Fibroblast of gingiva (primary cell): ENCODE results near the gene CAPN7.
"Not testable (repeated sequence)": the region's sequence is repeated elsewhere in the genome, so short reads cannot be mapped to it uniquely, and the experiment has no call there.

ENCODE experiments used
- DNase-seq: peaks from one replicate; pipeline ENCODE4 v3.0.0-alpha.2; 2011; ENCODE audit warnings: low read depth

The CAPN7 gene

GRCh38 chr3:15205934-15206661, at the start of gene CAPN7:
Gene CAPN7, plus strand, starts transcription at chr3:15206246. Its CDS starts 250 bp downstream, at chr3:15206496.
- peak; percentile 92 for DNase-seq

- DNase-seq, result no peak
Observed at GRCh38 chr3:15157441-15157840, 48.6 kb upstream of the CAPN7 start.

GRCh38 chr3:15159501-15160136, 46.4 kb upstream of the CAPN7 start:
- no peak for DNase-seq

- no peak for DNase-seq
Observed at GRCh38 chr3:15160662-15161061, 45.4 kb upstream of the CAPN7 start.

- DNase-seq, result no peak
Observed at GRCh38 chr3:15161133-15161532, 44.9 kb upstream of the CAPN7 start.

- DNase-seq, result not testable (repeated sequence)
Observed at GRCh38 chr3:15163656-15164055, 42.4 kb upstream of the CAPN7 start.

- peak; percentile 89 for DNase-seq
Observed at GRCh38 chr3:15164340-15164739, 41.7 kb upstream of the CAPN7 start.

GRCh38 chr3:15165061-15165460, 41.0 kb upstream of the CAPN7 start:
- no peak for DNase-seq

GRCh38 chr3:15166391-15166790, 39.7 kb upstream of the CAPN7 start:
- not testable (repeated sequence) for DNase-seq

GRCh38 chr3:15171096-15171495, 35.0 kb upstream of the CAPN7 start:
- DNase-seq, result no peak

- DNase-seq, result no peak
Observed at GRCh38 chr3:15172806-15173205, 33.2 kb upstream of the CAPN7 start.

GRCh38 chr3:15174953-15175352, 31.1 kb upstream of the CAPN7 start:
- DNase-seq, result no peak

- no peak for DNase-seq
Observed at GRCh38 chr3:15175605-15176004, 30.4 kb upstream of the CAPN7 start.

GRCh38 chr3:15180042-15180611, 25.9 kb upstream of the CAPN7 start:
- no peak for DNase-seq

- DNase-seq, result no peak
Observed at GRCh38 chr3:15181511-15181910, 24.5 kb upstream of the CAPN7 start.

GRCh38 chr3:15181963-15182362, 24.1 kb upstream of the CAPN7 start:
- DNase-seq, result no peak

- DNase-seq, result no peak
Observed at GRCh38 chr3:15183011-15183410, 23.0 kb upstream of the CAPN7 start.

- DNase-seq, result no peak
Observed at GRCh38 chr3:15185404-15185803, 20.6 kb upstream of the CAPN7 start.

- no peak for DNase-seq
Observed at GRCh38 chr3:15186101-15186476, 20.0 kb upstream of the CAPN7 start.

GRCh38 chr3:15186477-15187164, 19.4 kb upstream of the CAPN7 start:
- not testable (repeated sequence) for DNase-seq

- no peak for DNase-seq
Observed at GRCh38 chr3:15197340-15198029, 8.6 kb upstream of the CAPN7 start.

GRCh38 chr3:15198686-15199085, 7.4 kb upstream of the CAPN7 start:
- no peak for DNase-seq
